Measurements from ENCODE around the gene MARCHF3.

MARCHF3 gene

DNA sequence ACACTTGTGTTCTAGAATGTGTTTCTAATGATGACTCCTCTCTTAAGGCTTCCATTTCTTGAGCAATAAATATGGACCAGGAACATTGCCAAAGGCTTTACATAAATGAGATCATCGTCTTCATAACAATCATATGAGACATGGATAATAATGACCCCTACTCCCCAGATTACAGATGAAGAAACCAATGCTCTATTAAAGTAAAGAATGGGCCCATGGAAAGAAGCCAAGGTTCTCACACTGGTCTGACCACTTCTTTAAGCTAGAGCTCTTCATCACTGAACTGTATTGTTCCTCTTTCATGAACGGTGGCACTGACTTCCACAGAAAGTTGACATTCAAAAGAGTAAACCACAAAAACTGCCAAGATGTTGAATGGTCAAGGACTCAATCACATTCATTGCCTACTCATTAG lies 65.3 kb downstream of the MARCHF3 start:
- Histone ChIP-seq H3K4me2 (ENCODE audit: low read length) (no peak overlapping the region), H3K4me3 (ENCODE audit: low read depth, low read length) (no peak overlapping the region), H3K79me2 (peaks cover 2% of the 10 kb centered on the region), H3K36me3 (ENCODE audit: control insufficient read depth, insufficient read depth, low read length) (no peaks in the 10 kb centered on the region), H3K9me3 (ENCODE audit: control insufficient read depth, low read length) (no peaks in the 10 kb centered on the region), H3K9ac (no peak overlapping the region), H2AFZ (no peak overlapping the region), H3K4me1 (no peaks in the 10 kb centered on the region), H3K27me3 (ENCODE audit: control insufficient read depth, insufficient read depth, low read length) (no peaks in the 10 kb centered on the region), H3K27ac (no peak overlapping the region)
- TF ChIP-seq, protein P1, sequence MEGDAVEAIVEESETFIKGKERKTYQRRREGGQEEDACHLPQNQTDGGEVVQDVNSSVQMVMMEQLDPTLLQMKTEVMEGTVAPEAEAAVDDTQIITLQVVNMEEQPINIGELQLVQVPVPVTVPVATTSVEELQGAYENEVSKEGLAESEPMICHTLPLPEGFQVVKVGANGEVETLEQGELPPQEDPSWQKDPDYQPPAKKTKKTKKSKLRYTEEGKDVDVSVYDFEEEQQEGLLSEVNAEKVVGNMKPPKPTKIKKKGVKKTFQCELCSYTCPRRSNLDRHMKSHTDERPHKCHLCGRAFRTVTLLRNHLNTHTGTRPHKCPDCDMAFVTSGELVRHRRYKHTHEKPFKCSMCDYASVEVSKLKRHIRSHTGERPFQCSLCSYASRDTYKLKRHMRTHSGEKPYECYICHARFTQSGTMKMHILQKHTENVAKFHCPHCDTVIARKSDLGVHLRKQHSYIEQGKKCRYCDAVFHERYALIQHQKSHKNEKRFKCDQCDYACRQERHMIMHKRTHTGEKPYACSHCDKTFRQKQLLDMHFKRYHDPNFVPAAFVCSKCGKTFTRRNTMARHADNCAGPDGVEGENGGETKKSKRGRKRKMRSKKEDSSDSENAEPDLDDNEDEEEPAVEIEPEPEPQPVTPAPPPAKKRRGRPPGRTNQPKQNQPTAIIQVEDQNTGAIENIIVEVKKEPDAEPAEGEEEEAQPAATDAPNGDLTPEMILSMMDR (IDR thresholded peaks at IDR 0.05) = no peak

DNA sequence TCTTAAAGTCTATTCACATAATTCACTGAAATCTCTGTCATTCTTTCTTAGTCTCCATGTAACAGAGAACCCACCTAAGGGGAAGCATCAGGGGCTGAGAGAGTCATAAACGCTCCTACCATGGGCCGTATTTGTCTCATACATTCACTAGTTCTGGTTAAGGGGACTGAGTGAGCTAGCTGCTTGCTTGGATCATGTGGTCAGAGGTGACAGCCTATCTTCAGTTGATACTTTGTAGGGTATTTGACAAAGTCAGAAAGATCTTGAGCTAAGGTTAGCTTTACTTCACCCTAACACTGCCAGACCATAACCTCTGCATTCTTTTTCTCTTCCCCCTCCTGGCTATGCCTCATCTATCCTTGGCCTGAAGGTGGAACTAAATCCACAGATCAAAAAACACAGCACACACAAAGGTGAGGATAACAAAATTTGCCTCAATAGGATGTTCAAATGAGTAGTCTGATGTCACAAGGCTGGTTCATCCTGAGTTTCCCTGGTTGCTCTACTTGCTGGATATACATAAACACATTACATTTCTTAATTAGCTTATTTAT lies 66.5 kb downstream of the MARCHF3 start:
- Histone ChIP-seq H3K79me2 (peaks cover 2% of the 10 kb centered on the region), H3K4me1 (no peaks in the 10 kb centered on the region), H2AFZ (no peak overlapping the region), H3K9ac (no peak overlapping the region), H3K9me3 (ENCODE audit: control insufficient read depth, low read length) (no peaks in the 10 kb centered on the region), H3K27ac (no peak overlapping the region), H3K4me2 (ENCODE audit: low read length) (no peak overlapping the region), H3K4me3 (ENCODE audit: low read depth, low read length) (no peak overlapping the region), H3K27me3 (ENCODE audit: control insufficient read depth, insufficient read depth, low read length) (no peaks in the 10 kb centered on the region), H3K36me3 (ENCODE audit: control insufficient read depth, insufficient read depth, low read length) (no peaks in the 10 kb centered on the region)
- TF ChIP-seq, protein P1 (IDR thresholded peaks at IDR 0.05) = no peak

DNA sequence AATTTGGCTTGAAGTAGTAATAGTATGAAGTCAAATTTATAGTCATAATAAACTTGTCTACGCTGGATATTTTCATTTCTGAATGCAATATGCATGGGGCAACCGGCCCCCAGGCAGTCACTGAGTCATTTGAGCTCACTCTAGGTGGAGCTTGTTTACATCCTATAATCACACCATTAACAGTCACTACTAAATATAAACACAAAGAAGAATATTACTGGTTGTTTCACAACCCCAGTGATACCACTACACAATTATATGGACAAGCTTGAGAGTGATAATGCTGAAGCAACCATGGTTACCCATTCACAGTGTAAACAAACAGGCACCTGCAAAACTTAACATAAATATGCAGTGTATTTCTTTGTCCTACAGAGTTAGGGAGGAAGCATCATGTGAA lies 68.7 kb downstream of the MARCHF3 start:
- Histone ChIP-seq H3K9ac (no peak overlapping the region), H3K9me3 (ENCODE audit: control insufficient read depth, low read length) (no peaks in the 10 kb centered on the region), H3K79me2 (peaks cover 2% of the 10 kb centered on the region), H3K4me2 (ENCODE audit: low read length) (no peak overlapping the region), H3K27me3 (ENCODE audit: control insufficient read depth, insufficient read depth, low read length) (no peaks in the 10 kb centered on the region), H3K4me1 (no peaks in the 10 kb centered on the region), H2AFZ (no peak overlapping the region), H3K36me3 (ENCODE audit: control insufficient read depth, insufficient read depth, low read length) (no peaks in the 10 kb centered on the region), H3K4me3 (ENCODE audit: low read depth, low read length) (no peak overlapping the region), H3K27ac (no peak overlapping the region)
- TF ChIP-seq, protein P1 (IDR thresholded peaks at IDR 0.05) = no peak

DNA sequence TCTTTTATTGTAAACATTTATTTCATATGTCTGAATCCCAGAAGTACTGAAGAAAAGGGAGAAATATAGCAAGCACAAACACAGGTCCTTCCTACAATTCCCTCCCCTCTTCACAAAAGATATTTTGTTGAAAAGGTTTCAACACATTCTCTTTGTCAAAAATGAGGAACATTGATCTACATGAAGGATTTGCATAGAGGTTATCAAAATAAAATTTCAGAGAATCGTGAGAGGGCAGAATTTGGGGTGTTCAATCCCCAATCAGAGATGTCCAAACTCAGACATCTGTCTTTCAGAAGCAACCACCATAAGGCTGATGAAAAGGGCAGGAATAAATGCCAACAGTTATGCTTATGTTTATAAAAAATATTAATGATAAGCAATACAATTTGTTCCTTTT lies 69.2 kb downstream of the MARCHF3 start:
- H3K4me2 ChIP-seq (ENCODE audit: low read length) = no peak overlapping the region
- no peak overlapping the region for H3K9ac ChIP-seq
- no peaks in the 10 kb centered on the region for H3K4me1 ChIP-seq
- H3K9me3 ChIP-seq (ENCODE audit: control insufficient read depth, low read length) = no peaks in the 10 kb centered on the region
- H3K4me3 ChIP-seq (ENCODE audit: low read depth, low read length) = no peak overlapping the region
- TF ChIP-seq, protein P1 (IDR thresholded peaks at IDR 0.05) = no peak
- no peak overlapping the region for H2AFZ ChIP-seq
- H3K27me3 ChIP-seq (ENCODE audit: control insufficient read depth, insufficient read depth, low read length) = no peaks in the 10 kb centered on the region
- H3K27ac ChIP-seq = no peak overlapping the region
- peaks cover 2% of the 10 kb centered on the region for H3K79me2 ChIP-seq
- no peaks in the 10 kb centered on the region for H3K36me3 ChIP-seq (ENCODE audit: control insufficient read depth, insufficient read depth, low read length)

DNA sequence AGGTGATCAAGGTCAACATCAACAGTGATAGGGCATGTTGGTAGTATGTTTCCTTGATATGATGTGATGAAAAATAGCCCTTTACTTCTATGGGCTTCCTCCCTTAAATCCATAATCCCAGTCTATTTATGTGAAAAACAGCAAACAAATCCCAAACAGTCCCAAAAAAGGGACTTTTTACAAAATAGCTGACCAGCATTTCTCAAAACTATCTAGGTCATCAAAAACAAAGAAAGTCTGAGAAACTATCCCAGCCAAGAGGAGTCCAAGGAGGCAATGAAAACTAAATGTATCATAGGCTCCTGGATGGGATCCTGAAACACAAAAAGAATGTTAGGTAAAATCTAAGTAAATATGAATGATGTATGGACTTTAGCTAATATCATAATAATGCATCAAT lies 71.2 kb downstream of the MARCHF3 start:
- H3K4me3 ChIP-seq (ENCODE audit: low read depth, low read length) = no peak overlapping the region
- no peak overlapping the region for H3K4me2 ChIP-seq (ENCODE audit: low read length)
- no peaks in the 10 kb centered on the region for H3K9me3 ChIP-seq (ENCODE audit: control insufficient read depth, low read length)
- no peaks in the 10 kb centered on the region for H3K27me3 ChIP-seq (ENCODE audit: control insufficient read depth, insufficient read depth, low read length)
- no peak overlapping the region for H3K9ac ChIP-seq
- H3K36me3 ChIP-seq (ENCODE audit: control insufficient read depth, insufficient read depth, low read length) = no peaks in the 10 kb centered on the region
- H3K79me2 ChIP-seq = peaks cover 2% of the 10 kb centered on the region
- H2AFZ ChIP-seq = no peak overlapping the region
- no peaks in the 10 kb centered on the region for H3K4me1 ChIP-seq
- H3K27ac ChIP-seq = no peak overlapping the region
- TF ChIP-seq, protein P1 (IDR thresholded peaks at IDR 0.05) = no peak
